ENCODE data around the gene SORCS1. TPM values are rescaled to one million over a fixed set of nuclear protein-coding genes. Genes with fewer than 3 reads are reported as not detected.

Gene SORCS1
- total RNA-seq, 2 donors from 2014 or later, result not detected

DNA sequence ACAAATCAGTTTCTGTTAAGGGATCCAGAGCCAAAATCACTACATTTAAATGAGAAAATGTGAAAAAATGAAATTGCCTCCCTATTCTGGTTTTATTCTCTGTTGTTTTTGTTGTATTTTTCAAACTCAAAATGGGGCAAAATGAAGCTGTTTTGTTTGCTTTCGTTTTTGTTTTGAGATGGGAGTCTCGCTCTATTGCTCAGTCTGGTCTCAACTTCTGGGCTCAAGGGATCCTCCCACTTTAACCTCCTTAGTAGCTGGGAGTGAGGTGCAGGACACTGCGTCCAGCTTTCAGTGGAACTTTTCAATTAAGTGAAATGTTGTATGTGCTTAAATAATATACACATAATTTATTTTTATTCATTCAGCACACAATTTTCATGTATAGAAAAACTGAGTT, 205.0 kb downstream of the SORCS1 start:
- H3K4me1 Mint-ChIP-seq (ENCODE audit: low read depth), result no peaks in the 10 kb centered on the region
- H3K27me3 Mint-ChIP-seq (ENCODE audit: low read depth), result no peaks in the 10 kb centered on the region
- ATAC-seq (replicated peaks in 1 of 2) (no peak), DNase-seq (no peak)
- peaks cover 5 to 6% of the 10 kb centered on the region in 2 donors for H3K9me3 Mint-ChIP-seq
- H3K36me3 Mint-ChIP-seq (ENCODE audit: insufficient read depth in 2 of 2), result peaks cover 0 to 3% of the 10 kb centered on the region in 2 donors
- H3K4me3 Mint-ChIP-seq, result no peak overlapping the region
- H3K27ac Mint-ChIP-seq, result no peak overlapping the region

DNA sequence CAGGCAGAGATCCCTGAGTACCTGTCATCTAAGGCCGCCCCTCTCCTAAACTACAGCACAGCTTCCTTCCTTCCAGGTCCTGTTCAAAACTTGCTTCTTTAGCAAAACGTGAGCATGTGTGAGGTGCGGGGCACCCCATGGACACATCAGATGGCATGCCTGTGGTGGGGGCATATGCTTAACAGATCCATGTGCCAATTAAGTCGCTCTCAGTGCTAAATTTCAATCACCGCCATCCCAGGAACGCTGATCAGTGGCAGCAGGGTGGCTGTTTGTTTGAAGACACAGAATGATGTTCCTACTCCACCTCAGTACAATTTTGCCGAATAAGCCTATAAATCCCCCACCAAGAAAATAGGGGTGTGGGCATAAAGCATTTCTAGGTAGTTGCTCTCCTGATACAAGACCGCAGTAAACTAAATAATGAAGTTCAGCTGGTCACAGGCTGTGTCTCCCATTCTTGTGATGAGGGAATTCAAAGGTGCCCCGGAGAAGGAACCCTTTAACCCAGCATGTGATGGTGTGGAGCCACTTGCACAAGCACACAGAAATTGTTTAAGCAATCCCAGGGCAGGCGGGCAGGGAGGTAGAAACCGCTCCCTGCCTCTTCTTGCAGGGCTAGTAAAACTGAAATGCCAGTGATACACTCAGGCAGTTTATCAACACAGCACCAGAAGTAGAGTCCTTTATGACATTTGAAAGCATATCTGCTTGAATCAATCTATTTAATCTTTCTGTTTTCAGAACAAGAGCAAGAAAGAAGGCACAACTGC, 205.7 kb downstream of the SORCS1 start:
- no peaks in the 10 kb centered on the region for H3K27me3 Mint-ChIP-seq (ENCODE audit: low read depth)
- no peak for ATAC-seq (replicated peaks in 1 of 2)
- DNase-seq, result no peak
- no peaks in the 10 kb centered on the region for H3K4me1 Mint-ChIP-seq (ENCODE audit: low read depth)
- H3K4me3 Mint-ChIP-seq, result no peak overlapping the region
- peaks cover 5 to 6% of the 10 kb centered on the region in 2 donors for H3K9me3 Mint-ChIP-seq
- H3K27ac Mint-ChIP-seq, result no peak overlapping the region
- peaks cover 0 to 3% of the 10 kb centered on the region in 2 donors for H3K36me3 Mint-ChIP-seq (ENCODE audit: insufficient read depth in 2 of 2)

GRCh38 chr10:106957823-106958588, 206.5 kb downstream of the SORCS1 start:
- Mint-ChIP-seq H3K4me1 (ENCODE audit: low read depth) (no peaks in the 10 kb centered on the region), H3K4me3 (no peak overlapping the region), H3K9me3 (peaks cover 5 to 6% of the 10 kb centered on the region in 2 donors), H3K27me3 (ENCODE audit: low read depth) (no peaks in the 10 kb centered on the region), H3K27ac (no peak overlapping the region), H3K36me3 (ENCODE audit: insufficient read depth in 2 of 2) (peaks cover 0 to 3% of the 10 kb centered on the region in 2 donors)
- no peak for ATAC-seq (replicated peaks in 1 of 2)
- DNase-seq, result no peak

- Mint-ChIP-seq H3K36me3 (ENCODE audit: insufficient read depth in 2 of 2) (no peaks in the 10 kb centered on the region), H3K9me3 (no peaks in the 10 kb centered on the region), H3K27ac (no peak overlapping the region), H3K27me3 (ENCODE audit: low read depth) (no peaks in the 10 kb centered on the region), H3K4me1 (ENCODE audit: low read depth) (no peaks in the 10 kb centered on the region), H3K4me3 (no peak overlapping the region)
- no peak for DNase-seq
- no peak for ATAC-seq (replicated peaks in 1 of 2)
These were observed 208.1 kb downstream of the SORCS1 start for GRCh38 chr10:106956216-106956915.

DNA sequence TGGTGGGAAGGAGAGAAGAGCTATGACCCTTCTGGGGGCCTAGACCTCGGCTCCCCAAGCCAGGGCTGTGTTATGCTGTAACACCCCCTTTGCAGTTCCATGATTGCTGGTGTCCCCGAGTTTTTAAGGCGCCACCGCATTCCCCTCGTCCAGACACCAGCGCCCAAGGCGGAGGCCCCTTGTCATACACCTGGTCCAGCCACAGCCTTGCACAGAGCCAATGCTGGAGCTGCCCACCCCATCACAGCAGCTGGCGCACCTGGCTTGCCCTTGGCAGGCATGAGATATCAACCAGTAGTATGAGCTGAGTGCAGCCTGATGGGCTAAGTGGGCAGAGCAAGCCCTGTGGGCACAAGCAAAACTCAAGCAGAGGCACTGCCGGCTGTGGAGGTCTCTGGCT, 209.4 kb downstream of the SORCS1 start:
- Mint-ChIP-seq H3K4me1 (ENCODE audit: low read depth) (no peaks in the 10 kb centered on the region), H3K9me3 (no peaks in the 10 kb centered on the region), H3K27me3 (ENCODE audit: low read depth) (no peaks in the 10 kb centered on the region), H3K4me3 (no peak overlapping the region), H3K27ac (no peak overlapping the region), H3K36me3 (ENCODE audit: insufficient read depth in 2 of 2) (no peaks in the 10 kb centered on the region)
- DNase-seq, result no peak
- no peak for ATAC-seq (replicated peaks in 1 of 2)

DNA sequence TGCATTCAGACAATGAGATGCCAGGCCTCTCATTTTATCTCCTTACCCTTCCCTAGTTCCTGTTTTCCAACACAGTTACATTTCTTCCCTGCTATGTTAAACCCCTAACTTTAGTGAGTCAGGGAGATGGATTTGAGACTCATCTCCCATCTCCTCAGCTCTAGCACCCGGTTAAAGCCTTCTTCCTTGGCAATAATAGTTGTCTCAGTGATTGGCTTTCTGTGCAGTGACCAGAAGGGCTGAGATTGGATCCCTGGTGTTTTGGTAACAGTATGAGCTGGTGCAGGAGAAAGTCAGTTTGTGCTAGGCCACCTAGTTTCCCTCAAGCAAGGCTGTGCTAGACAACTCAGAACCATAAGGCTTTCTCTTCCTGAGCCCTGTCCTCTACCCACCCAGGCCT, 212.5 kb downstream of the SORCS1 start:
- H3K27me3 Mint-ChIP-seq (ENCODE audit: low read depth), result no peaks in the 10 kb centered on the region
- no peak overlapping the region for H3K4me3 Mint-ChIP-seq
- DNase-seq (no peak), ATAC-seq (replicated peaks in 1 of 2) (no peak)
- no peaks in the 10 kb centered on the region for H3K4me1 Mint-ChIP-seq (ENCODE audit: low read depth)
- H3K27ac Mint-ChIP-seq, result no peak overlapping the region
- no peaks in the 10 kb centered on the region for H3K36me3 Mint-ChIP-seq (ENCODE audit: insufficient read depth in 2 of 2)
- peaks cover 0 to 2% of the 10 kb centered on the region in 2 donors for H3K9me3 Mint-ChIP-seq

DNA sequence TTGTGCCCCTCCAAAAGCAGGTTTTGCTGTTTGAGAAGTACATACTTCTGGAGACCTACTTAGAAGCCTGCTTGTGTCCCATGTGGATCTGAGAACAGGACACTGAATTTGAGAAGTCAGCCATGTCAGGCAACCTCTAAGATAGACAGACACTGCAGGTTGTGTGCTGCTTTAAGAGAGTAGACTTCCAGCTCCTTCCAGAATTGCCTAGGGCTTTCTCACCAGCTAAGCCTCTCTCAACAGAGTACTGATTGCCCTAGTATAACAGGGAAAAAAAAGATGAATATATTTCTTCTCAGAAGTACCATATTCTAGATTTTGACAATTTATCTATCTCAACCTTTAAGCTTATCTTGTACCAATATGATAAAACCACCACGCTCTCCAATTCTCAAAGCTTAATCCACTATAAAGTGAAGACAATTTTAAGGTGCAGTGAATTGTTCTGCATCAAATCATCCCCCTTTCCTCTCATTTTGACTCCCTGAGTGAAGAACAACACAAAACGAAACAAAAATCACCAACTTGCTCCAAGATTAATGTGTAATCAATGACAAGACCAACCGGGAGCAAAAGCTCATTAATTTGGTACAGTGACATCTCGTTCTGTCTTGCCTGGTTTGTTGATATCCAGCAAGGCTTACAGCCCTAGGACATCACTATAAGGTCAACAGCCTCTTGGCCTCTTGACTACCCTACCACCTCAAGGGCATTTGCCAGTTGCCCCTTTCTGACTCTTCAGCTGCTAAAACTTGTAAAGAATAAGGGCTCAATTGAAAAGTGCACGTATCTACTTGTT, 214.6 kb downstream of the SORCS1 start:
- H3K9me3 Mint-ChIP-seq, result peaks cover 0 to 5% of the 10 kb centered on the region in 2 donors
- no peaks in the 10 kb centered on the region for H3K27me3 Mint-ChIP-seq (ENCODE audit: low read depth)
- no peaks in the 10 kb centered on the region for H3K36me3 Mint-ChIP-seq (ENCODE audit: insufficient read depth in 2 of 2)
- DNase-seq, result no peak
- H3K27ac Mint-ChIP-seq, result no peak overlapping the region
- H3K4me3 Mint-ChIP-seq, result no peak overlapping the region
- H3K4me1 Mint-ChIP-seq (ENCODE audit: low read depth), result no peaks in the 10 kb centered on the region
- no peak for ATAC-seq (replicated peaks in 1 of 2)

GRCh38 chr10:106947643-106948042, 216.9 kb downstream of the SORCS1 start:
- Mint-ChIP-seq H3K27me3 (ENCODE audit: low read depth) (no peaks in the 10 kb centered on the region), H3K9me3 (peaks cover 0 to 5% of the 10 kb centered on the region in 2 donors), H3K4me1 (ENCODE audit: low read depth) (no peaks in the 10 kb centered on the region), H3K4me3 (no peak overlapping the region), H3K36me3 (ENCODE audit: insufficient read depth in 2 of 2) (no peaks in the 10 kb centered on the region), H3K27ac (no peak overlapping the region)
- ATAC-seq (replicated peaks in 1 of 2), result no peak
- no peak for DNase-seq

DNA sequence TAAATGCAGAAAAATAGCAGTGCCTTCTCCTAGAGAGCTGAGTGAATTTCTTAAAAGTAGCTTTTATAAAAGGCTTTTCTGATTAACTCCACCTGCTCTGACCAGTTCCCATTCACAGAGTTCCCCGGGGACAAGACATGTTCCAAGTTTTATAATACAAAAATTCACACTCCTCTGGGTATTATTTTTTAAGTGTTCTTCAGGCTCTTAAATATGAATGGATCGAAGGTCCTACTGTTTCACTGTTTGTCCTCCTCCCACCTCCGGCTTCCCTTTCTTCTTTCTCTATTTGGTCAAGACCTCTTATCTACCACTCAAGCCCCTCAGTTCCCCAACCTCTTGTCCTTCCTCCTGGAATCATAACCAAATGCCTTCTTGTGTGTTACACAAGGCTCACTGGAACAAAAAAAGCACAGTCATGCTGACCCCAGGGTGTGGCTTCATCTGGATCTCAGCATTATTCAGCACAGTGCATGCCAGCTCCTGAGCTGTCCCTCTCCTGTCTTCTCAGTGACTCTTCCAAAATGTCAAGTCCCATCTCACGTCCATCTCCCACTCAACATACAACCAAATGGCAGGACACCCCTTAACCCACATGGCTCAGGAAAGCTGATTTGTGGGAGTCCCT, 222.4 kb downstream of the SORCS1 start:
- peaks cover 3% of the 10 kb centered on the region in 2 donors for H3K9me3 Mint-ChIP-seq
- H3K4me1 Mint-ChIP-seq (ENCODE audit: low read depth), result no peaks in the 10 kb centered on the region
- H3K4me3 Mint-ChIP-seq, result no peak overlapping the region
- H3K27me3 Mint-ChIP-seq (ENCODE audit: low read depth), result no peaks in the 10 kb centered on the region
- H3K27ac Mint-ChIP-seq, result no peak overlapping the region
- no peak for DNase-seq
- H3K36me3 Mint-ChIP-seq (ENCODE audit: insufficient read depth in 2 of 2), result no peaks in the 10 kb centered on the region
- no peak for ATAC-seq (replicated peaks in 1 of 2)

GRCh38 chr10:106941297-106942034, 223.0 kb downstream of the SORCS1 start:
- Mint-ChIP-seq H3K27me3 (ENCODE audit: low read depth) (no peaks in the 10 kb centered on the region), H3K27ac (no peak overlapping the region)
- ATAC-seq (replicated peaks in 1 of 2), result no peak

GRCh38 chr10:106938513-106938912, 226.0 kb downstream of the SORCS1 start:
- Mint-ChIP-seq H3K36me3 (ENCODE audit: insufficient read depth in 2 of 2) (no peaks in the 10 kb centered on the region), H3K27ac (no peak overlapping the region)
- no peak for ATAC-seq (replicated peaks in 1 of 2)

More at GRCh38 chr10:106941297-106942034, 223.0 kb downstream of the SORCS1 start:
- Mint-ChIP-seq H3K9me3 (peaks cover 0 to 3% of the 10 kb centered on the region in 2 donors), H3K36me3 (ENCODE audit: insufficient read depth in 2 of 2) (no peaks in the 10 kb centered on the region), H3K4me1 (ENCODE audit: low read depth) (no peaks in the 10 kb centered on the region), H3K4me3 (no peak overlapping the region)
- DNase-seq, result no peak

More at GRCh38 chr10:106938513-106938912, 226.0 kb downstream of the SORCS1 start:
- DNase-seq, result no peak
- Mint-ChIP-seq H3K27me3 (ENCODE audit: low read depth) (no peaks in the 10 kb centered on the region), H3K4me3 (no peak overlapping the region), H3K9me3 (peaks cover 0 to 7% of the 10 kb centered on the region in 2 donors), H3K4me1 (ENCODE audit: low read depth) (no peaks in the 10 kb centered on the region)
